Amniotic stem cell (primary cell): ENCODE data around the gene ETV6.

Source experiments
- DNase-seq: peaks from one replicate; lab custom pipeline; 2025; lab: John Stamatoyannopoulos, UW

ETV6 gene

DNA sequence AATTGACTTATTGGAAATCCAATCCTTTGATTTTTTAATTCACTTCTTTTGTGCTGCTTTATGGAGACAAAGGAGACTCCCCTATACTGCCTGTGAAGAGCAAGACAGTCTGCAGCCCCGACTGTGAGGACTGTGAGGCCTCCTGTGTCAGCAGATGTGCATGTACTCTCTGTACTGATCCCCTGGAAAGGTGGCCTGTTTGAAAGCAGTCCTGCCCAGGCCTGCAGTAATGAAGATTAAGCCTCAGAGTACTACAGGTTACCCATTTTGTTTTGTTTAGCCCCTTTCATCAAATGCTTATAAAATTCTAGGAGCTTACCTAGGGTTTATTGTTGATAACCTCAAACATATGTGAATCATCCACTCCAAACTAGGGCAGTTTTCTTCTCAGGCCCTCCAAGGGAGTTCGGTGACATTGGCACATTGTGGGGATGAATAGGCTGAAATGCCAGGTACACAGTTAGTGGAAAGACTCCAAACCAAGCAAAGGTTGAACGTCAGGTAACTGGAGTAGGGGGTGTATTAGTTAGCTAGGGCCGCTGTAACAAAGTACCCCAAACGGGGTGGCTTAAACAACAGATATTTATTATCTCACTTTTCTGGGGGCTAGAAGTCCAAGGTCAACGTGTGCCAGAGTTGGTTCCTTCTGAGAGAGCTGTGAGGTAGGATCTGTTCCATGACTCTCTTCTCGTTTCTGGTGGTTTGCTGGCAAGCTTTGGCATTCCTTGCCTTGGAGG lies 212.6 kb downstream of the ETV6 start:
- DNase-seq: no peak

DNA sequence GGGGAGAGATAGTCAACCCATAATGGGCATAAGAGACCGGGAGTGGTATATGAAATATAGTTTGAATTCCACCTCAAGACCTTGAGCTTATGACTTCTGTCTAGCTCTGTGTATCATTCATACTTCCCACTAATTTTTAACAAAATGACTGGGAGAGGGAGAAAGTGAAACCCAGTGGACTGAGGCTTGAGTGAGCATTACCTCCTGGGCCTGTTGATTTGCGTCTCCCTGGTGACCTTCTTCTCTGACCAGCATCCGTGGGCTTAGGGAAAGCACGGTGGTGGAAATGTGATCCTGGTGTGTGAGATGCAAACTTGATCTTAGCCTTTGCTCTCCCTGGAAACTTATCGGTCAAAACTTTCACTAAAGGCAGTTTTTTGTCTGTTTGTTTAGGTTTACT lies 213.3 kb downstream of the ETV6 start:
- DNase-seq: no peak

DNA sequence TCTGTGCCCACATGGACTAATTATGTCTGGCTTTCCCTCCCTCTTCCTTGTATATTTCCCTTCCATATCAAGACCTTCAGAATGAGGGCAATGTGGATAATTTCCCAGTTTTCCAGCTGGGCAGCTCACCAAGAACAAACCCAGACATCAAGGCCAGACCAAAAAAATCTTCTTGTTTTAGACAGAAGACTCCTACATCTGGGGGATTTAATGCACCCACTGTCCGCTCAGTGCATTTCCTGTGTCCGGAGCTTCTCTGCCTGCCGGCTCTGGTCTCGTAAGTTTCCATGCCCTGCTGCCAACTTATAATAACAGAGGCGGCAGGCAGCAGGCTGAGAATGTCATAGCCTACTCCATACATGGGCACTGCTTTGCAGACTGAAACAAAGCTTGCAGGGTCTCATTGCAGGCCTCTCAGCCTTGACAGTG lies 214.0 kb downstream of the ETV6 start:
- DNase-seq: no peak

DNA sequence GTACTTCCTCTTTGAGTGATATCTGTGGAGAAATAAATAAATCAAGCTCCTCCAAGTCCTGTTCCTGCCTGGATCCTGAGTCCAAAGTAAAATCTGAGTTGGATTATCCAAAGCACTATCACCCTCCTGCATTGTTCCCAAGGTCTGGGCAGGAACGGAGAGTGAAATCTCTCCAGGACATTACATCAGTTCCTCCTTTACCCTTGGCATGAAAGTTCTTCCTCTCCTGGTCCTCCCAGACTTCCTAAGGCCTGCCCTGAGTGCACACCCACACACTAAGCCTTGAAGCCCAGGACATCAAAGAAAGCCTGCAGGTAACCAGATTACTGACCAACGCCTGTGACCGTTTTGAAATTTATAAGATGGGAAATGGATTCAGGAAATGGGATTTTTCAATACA lies 214.5 kb downstream of the ETV6 start:
- DNase-seq: no peak

DNA sequence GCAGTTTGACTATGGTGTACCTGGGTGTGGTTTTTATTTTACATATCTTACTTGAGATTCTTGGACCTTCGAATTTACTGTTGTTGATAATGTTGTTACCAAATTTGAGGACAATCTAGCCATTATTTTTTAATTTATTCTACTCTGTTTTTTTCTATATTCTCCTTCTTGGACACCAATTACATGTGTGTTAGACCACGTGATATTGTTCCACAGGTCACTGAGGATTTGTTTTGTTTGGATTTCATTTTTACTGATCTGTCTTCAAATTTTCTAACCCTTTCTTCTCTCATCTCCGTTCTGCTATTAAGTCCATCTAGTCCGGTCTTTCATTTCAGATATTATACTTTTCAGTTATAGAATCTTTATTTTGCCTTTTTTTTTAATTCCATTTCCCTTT lies 216.3 kb downstream of the ETV6 start:
- DNase-seq: no peak

DNA sequence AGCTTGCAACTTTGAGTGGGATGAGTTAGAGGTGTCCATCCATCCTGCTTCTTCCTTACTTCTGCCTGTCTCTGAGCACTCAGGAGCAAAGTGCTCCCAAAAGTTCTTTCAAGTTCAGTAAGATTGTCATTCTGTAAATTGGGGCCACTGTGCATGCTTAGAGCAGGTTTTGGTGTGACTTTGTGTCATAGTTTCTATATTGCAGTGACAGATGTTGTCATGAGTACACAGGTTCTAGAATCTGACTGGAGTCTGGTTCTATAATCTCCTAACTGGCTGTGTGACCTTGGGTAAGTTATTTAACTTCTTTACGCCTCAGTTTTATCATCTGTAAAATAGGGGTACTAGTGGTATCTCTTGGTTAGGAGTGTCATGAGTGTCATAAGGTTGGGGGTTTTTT lies 218.6 kb downstream of the ETV6 start:
- no peak for DNase-seq

DNA sequence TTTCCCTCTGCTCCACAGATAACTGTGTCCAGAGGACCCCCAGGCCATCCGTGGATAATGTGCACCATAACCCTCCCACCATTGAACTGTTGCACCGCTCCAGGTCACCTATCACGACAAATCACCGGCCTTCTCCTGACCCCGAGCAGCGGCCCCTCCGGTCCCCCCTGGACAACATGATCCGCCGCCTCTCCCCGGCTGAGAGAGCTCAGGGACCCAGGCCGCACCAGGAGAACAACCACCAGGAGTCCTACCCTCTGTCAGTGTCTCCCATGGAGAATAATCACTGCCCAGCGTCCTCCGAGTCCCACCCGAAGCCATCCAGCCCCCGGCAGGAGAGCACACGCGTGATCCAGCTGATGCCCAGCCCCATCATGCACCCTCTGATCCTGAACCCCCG lies 219.9 kb downstream of the ETV6 start:
- no peak for DNase-seq

DNA sequence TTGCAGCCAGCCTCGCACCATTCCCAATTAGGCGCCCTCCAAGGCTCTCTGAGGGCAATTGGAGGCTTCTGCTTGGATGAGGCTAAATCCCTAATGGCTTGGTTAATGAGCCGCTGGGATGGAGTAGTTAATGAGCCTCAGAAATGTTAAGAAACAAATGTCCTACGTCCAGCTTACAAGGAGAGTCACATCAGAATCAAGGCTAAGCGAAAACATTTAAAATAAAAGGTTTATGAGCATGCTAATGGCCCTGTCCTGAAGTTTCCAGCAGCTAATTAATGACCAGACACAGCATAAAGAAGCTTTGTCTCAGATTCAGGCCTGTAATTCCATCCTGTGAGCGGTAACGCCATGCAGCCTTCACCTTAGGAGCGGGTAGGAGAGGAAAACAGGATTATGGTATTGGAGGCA lies 220.6 kb downstream of the ETV6 start:
- no peak for DNase-seq

DNA sequence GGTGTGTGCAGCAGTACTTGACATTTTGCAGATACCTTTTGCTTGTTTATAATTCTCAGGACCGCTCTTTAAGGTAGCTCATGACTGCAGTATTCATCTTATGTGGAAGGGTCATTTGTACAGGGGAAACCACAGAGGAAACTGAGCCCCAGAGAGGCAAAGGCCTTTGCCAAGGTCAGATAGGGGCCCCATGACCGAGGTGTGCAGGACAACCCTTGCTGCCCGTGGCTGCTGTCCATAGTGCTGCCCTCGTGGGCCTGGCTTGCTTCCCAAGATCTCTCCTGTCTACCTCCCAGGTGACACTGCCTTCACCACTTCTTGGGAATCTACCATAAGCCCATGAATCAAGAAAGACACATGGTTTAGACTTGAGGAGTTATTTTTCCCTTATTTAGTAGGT lies 222.6 kb downstream of the ETV6 start:
- no peak for DNase-seq

DNA sequence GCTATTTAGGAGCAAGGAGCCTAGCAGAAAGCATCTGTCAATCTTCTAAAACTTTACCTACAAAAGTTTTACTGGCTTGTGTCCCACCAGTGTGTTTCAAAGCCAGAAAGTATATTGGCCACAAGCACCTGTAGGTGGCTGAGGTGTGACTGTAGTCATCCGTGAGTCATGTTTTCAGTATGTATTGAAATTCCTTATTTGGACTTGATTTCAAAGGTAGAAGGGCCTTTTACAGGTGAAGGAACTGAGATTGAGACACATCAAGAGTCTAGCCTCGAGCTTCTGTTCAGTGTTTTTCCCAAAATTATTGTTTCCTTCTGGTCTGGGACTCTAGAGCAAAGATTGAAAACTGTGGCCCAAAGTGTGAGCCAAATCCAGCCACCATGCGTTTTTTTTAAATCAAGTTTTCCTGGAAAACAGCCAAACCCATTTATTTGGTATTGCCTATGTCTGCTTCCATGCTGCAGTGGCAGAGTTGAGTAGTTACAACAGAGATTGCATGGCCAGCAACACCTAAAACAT lies 226.0 kb downstream of the ETV6 start:
- DNase-seq: no peak

DNA sequence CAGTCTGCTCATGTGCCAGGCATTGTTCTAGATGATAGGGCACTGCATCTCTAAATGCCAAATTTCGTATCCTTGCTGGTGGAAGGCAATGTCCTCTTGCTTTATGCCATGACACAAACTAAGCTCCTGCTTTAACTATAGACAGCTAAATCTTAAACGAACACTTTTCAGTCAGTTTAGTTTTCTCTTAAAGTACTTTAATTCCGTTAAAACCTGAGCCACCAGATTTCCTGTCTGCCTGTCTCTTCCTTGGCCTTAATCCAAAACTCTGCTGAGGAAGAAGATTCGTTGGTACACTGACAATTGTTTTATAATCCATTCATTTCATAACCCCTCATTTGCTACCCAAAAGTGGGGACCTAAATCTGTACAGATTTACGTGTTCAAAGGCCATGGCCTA lies 226.8 kb downstream of the ETV6 start:
- no peak for DNase-seq

DNA sequence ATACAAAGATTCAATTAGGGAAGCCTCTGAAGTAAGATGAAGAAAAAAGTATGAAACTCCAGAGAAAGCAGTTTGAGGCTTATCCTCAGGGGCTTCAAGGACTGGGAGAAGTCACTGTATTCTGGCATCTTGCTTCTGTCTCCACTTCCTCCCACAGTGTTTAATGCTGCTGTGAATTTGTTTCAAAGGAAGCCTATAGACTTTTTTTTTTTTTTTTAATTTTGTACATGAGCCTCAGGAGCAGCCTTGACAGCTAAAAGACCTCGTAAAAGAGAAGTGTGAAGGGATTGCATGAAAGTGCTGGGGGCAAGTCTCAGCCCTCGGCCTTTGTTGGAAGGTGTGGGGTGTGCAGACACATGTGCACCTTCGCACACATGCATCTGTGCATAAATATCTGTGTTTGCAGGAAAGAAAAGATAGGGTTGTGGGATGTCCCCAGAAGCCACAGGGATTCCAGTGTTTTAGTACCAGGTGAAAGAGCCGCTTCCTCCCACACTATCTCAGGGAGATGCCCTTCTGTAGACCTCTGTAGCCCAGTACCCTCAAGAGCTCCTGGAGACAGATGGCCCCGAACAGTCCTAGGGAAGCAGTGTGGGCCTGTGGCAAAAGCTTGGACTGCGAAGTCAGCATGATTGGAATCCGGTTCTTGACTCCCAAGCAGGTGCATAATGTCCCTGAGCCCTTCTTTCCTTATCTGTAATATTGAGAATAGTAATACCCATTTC lies 227.8 kb downstream of the ETV6 start:
- no peak for DNase-seq

DNA sequence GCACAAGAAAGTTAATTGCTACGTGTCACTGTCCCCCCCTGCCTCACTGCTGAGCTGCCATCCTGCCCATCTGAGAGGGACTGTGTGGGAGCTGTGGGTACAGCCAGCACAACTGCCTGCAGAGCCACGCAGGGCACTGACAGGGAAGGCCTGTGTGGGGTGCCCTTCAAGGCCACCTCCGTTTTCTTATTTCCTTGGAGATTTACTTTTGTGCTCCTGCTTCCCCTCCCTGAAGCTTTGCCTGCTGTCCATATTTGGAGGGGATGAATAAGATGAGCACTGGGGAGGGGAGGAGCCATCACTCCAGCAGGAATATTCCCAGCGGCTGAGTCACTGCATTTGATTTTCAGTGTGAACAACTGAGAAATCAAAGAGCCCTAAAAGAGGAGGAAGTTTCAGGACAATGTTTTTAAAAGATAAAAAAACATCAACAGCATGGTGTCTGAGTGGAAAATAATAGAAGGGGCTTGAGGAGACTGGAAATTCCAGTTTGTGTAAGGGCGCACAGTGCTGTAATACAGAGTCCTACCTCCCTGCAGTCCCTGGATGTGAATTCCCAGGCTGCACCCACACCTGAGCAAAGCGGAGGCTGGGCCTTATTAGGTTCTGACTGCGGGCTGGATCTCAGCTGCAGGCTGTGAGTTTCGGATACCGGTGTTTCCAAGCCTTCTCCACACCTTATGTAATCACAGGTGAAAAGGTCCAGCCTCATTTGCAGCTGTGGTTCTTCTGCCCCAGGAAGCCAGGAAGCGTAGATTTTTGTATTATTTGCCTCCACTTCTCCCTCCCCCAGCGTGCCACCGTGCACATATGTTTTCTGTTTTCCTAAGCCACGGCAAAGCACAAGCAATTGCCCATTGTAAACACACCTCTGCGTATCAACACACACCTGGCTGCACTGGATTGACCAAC lies 228.7 kb downstream of the ETV6 start:
- peak; percentile 64 for DNase-seq

DNA sequence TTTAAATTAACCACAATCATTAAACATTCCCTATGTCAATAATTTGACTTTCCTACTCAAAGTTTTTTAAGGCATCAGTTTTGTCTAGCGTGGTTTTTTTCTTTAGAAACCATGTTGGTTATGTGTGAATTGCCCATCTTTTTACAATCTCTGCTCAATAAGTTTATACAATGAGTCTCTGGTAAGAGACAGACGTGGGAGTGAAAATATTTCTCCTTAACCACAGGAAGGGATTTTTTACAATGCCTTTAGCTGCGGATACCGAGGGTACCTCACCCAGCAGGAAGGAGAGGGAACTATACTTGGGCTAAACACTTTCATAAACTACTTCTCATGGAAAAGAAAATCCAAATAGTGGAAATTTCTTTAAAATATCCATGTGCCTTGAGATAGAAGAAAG lies 229.8 kb downstream of the ETV6 start:
- DNase-seq: peak; percentile 14

DNA sequence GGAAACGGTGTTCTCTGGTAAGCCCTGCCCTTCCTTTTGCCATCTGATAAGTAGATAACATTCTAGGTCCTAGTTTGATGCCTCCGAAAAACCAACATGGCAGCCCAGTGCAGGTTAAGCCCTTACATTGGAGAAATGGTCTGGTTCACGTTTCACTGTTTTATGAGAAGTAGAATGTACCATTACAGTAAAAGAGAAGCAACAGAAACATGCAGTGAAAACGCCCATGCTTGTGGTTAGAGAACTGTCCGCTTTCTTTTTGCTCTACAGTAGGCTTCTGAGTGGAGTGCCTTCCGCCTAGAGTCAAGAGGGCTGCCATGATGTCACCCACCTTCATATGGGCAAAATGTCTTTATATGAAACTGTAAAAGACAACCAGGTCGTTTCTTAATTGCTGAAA lies 230.9 kb downstream of the ETV6 start:
- no peak for DNase-seq

DNA sequence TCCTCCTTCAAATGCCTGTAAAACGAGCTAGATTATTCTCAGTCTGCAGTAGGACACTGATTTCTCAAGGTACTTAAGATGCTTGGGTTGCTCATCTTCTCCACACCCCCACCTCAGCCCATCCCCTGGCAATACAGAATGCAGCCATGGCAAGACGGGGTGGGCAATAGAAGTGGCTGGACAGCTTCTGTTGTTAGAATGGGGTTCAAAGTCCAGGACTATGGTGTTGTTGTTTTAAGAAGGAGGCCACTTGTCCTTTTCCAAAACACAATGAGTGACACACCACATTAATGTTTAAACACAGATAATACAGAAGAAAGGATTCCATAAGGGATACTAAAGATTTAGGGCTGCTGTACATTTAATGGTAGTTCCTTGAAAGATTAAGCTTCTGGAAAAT lies 232.4 kb downstream of the ETV6 start:
- no peak for DNase-seq

DNA sequence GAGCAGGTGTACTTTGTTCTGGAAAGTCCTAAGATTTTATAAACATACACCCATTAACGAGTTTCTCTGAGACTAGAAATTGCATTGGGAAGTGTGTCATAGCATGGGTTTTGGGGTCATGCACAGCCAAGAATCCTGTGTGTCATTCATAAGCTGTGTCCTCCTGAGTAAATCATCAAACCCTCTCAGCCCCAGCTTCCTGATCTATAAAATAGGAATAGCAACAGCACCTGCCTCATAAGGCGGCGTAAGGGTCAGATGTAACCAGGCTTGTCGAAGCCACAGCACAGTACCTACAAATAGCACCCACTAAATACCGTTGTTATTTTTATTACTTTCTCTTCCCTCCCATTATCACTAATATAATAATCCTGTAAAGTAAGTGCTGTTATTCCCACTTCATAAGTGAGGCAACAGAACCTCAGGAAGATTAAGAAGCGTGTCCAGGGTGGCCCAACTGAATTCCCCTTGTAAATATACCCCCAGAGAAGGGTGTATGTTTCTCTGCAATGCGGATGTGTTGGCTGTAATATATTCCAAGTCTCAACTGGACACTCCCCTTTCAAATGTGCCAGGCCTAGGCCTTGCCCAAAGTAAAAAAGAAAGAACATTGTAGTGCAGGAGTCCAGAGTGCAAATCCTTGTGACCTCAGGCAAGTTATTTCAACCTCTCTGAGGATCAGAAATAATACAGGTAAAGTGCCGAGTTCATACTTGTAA lies 233.0 kb downstream of the ETV6 start:
- no peak for DNase-seq

DNA sequence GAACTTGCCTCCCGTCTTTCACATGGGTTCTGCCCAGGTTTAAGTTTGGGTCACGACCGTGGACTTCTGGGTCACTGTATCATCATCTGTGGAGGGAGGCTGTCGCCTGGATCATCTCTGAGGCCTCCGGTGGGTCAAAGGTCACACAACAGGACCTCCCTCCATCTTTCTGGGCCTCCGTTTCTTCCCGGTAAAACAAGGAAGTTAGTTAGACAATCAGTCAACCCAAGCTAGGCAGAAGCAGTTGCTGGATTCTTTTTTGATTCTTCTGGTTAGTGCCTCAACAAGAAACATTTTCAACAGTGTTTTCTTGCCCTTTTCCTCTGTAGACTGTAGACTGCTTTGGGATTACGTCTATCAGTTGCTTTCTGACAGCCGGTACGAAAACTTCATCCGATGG lies 234.6 kb downstream of the ETV6 start:
- no peak for DNase-seq

DNA sequence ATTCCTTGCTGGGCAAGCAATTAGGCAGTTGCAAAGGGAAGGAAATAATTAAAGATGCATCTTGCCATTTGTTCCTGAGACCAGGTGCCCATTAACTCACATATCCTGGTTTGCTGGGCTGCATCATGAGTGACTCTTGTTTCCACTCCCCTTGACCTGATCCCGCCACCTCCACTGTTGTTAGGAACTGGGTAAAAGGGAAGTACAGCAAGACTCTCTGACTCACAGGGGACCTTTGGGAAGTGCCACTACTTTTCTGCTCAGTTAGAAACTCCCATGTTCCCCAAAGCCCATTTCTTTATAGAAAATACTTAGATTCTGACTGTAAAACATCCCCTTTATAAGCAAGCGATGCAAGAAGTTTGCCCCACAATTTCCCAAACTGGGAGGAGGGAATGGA lies 235.2 kb downstream of the ETV6 start:
- DNase-seq: no peak

DNA sequence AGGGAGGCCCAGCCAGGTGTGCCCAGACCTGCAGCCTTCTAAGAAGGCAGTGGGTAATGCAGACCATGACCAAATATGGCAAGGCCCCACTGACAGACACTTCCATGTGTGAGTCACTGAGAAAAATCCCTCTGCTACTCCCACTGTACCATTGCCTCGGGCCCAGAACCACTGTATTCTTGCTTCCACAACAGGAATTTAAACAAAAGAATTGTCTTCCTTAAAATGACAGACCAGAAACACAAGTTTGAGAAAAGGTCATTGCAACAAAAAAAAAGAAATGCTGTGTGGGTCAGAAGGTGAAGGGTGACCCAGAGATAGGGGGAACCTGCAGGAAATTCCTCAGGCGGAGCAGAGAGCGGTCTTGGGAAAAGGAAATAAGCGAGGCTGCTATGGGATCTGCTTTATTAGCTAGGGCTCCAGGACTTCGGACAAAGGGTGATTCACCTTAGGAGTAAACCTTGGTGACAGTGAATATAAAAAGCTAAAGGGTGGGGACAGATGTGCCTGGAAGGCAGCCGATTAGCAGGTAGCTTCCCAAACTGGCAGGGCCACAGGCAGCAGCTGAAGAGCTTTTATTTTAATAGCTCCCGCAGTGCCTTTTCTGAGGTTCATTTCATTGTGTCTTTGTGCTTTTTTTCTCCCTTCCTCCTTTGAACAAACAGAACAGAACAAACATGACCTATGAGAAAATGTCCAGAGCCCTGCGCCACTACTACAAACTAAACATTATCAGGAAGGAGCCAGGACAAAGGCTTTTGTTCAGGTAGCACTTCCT lies 236.0 kb downstream of the ETV6 start:
- DNase-seq: peak; percentile 13

DNA sequence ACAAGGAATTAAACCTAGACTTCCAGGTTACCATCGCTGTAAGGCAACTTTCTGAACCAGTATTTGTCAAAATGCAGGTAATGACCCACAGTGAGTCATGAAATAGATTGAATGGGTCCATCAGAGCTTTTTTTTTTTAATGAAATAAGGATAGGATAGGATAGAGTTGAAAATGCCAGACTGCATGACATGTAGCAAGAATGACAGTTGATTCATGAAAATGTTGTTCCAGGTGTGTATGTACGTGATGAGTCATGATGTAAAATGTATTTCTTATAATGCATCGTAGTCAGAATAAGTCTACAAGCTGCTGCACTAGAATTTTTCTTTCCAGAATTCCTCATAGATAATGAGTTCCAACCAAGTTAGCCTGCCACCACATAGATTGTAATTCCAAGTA lies 236.9 kb downstream of the ETV6 start:
- no peak for DNase-seq
